SHP77 treated with DMSO at 0.1 percent for 48 hours (cell line): ENCODE measurements around the gene MAP6.

Experiments used
- DNase-seq: peaks from one replicate; lab custom pipeline; 2025; lab: John Stamatoyannopoulos, UW

Gene MAP6

GRCh38 chr11:75549370-75549958, 119.4 kb downstream of the MAP6 start:
- DNase-seq, result no peak

DNA sequence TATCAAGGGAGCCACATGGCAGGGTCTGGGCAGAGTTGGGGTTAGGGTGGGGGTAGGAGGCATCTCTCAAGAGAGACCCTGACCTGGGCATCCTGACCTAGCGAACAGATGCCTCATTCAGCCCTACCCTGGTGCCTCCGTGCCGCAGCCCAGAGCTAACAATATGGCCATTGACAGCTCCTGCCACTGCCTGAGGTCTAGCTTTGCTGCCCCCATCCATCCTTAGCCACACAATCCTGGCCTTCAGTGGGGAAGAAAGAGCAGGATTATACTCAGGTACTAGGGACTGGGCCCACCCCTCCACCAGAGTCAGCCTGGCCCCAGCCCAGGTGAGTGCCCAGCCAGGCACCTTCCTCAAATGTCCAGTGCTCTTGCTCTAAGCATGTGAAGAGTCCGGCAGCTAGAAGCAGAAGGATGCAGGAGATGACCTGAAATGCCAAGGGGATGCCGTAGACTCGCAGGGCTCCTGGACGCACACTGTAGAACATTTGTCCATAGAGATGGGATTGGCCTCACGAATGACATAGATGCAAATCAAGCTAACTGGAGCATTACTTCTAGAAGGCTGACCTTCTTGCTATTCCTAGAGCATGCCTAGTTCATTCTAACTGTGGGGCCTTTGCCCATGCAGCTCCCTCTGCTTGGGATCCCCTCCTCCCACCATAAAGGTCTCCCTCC, 120.1 kb downstream of the MAP6 start:
- no peak for DNase-seq

DNA sequence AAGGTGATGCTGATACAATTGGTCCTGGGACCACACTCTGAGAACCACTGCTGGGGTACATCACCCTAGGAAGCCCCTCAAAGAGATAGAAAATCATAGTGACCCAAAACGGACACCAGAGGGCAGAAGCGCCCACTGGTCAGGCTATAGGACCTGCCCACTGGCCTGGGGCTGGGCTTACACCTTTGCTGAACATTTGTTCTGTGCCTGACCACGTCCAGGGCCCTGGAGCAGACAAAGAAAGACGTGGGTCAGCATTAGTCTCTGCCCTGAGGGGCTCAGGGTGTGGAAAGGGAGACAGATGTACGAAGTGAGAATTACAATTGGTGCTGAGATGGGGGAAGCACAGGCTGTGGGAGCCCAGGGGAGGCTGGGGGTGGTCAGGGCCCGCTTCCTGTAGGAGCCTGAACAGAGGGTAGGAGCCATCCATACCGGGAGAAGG, 121.2 kb downstream of the MAP6 start:
- peak; percentile 57 for DNase-seq

GRCh38 chr11:75547177-75547576, 121.7 kb downstream of the MAP6 start:
- DNase-seq, result no peak

DNA sequence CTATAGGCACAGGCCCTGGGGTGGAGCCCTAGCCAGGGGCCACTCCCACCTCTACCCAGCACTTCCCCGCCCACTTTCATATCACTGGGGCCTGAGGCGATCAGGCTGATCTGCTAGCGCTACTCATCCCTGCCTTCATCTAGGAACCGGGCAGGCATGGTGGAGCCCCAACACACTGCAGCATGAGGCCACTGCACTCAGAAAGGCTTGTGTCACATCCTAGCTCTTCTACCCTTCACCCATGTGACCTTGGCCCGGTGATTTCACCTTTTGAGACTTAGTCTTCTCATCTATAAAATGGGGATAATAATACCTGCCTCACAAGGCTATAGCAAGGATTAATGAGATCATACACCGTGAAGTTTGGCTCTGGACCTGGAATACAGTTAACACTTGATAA, 125.0 kb downstream of the MAP6 start:
- no peak for DNase-seq

GRCh38 chr11:75542088-75542438, 126.8 kb downstream of the MAP6 start:
- no peak for DNase-seq

DNA sequence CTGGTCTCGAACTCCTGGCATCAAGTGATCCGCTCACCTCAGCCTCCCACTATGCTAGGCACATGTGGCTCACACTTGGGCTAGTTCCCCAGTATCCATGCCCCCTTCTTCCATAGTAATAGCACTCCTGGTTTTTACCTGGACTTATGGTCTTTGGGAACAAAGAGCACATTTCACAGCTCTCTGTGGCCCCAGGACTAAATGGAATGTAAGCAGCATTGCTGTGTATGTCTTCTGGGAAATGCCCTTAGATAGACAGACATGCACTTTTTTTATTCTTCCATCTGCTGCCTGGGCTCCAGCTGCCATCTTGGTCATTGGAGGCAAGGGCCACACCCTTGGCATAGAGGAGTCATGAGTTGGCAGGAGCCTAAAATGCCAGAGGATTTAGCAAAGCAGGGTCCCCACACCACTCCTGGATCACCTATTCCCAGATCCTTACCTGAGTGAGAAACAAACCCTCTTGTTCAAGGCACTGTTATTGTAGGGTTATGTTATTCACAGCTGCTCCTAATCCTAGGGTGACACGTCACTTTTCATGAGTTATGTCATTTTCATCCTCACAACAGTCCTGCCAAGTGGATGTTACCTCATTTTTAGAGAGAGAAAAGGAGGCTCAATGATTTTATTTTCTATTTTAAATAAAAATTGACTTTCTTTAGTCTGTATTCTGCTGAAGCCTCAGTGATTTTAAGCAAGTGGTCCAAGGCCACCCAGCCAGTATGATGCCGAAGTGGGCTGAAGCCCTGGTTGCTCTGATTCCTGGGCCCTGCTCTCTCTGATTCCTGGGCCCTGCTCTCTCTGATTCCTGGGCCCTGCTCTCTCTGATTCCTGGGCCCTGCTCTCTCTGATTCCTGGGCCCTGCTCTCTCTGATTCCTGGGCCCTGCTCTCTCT, 127.4 kb downstream of the MAP6 start:
- no peak for DNase-seq

GRCh38 chr11:75539459-75540334, 129.1 kb downstream of the MAP6 start:
- DNase-seq, result no peak

DNA sequence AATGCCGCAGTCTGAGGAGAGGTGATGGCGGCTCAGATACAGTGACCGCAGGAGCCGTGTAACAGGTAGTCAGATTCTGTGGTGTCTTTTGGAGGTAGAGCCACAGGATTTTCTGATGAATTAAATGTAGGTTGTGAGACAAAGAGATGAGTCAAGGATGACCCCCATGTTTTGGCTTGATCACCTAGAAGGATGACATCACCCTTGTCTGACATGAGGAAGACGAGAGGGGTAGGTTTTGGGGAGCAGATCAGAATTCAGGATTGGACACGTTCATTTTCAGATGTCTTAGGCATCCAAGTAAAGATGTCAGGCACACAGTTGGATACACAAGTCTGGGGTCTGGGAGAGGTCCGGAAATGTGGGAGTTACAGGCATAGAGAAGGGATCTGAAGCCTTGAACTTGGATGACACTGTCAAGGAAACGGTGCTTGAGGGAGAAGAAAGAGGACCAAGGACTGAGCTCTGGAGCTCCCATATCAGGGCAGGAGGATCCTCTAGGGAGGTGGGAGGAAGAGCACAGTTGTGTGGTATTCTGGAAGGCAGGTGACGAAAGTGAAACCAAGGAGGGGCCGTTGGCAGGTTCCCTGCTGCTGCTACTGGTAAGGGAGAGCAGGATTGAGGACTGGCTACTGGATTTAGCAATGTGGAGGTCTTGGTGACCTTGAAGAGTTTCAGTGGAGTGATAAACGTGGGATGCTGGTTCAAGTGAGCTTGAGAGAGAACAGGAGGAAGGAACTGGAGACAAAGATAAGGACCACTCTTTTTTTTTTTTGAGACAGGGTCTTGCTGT, 130.5 kb downstream of the MAP6 start:
- DNase-seq, result no peak

GRCh38 chr11:75537740-75538139, 131.1 kb downstream of the MAP6 start:
- DNase-seq, result no peak
